ENCODE results near the gene TMEM200B. TPM values are rescaled to one million over a fixed set of nuclear protein-coding genes. Genes with fewer than 3 reads are reported as not detected.
"Not testable (repeated sequence)": the region's sequence is repeated elsewhere in the genome, so short reads cannot be mapped to it uniquely, and the experiment has no call there.

The TMEM200B gene
- total RNA-seq, 1 donor from 2014 or later, result 0.94 TPM

- no peak for DNase-seq
Measured at GRCh38 chr1:29133861-29134694, 10.4 kb upstream of the TMEM200B start.

- not testable (repeated sequence) for DNase-seq
Measured at GRCh38 chr1:29131056-29131455, 7.4 kb upstream of the TMEM200B start.

- DNase-seq, result no peak
Measured at GRCh38 chr1:29129916-29130315, 6.2 kb upstream of the TMEM200B start.

- no peak for DNase-seq
Measured at GRCh38 chr1:29128739-29129138, 5.0 kb upstream of the TMEM200B start.

- no peak for DNase-seq
Measured at GRCh38 chr1:29126198-29126597, 2.5 kb upstream of the TMEM200B start.

- no peak for DNase-seq
Measured at GRCh38 chr1:29125788-29126187, 2.1 kb upstream of the TMEM200B start.

GRCh38 chr1:29125237-29125641 is 1.5 kb upstream of the TMEM200B start:
- no peak for DNase-seq

- no peak for DNase-seq
Measured at GRCh38 chr1:29124366-29125236, 898 bp upstream of the TMEM200B start.

GRCh38 chr1:29123053-29123886 is 433 bp downstream of the TMEM200B start:
- DNase-seq, result no peak

GRCh38 chr1:29122682-29123052 is 1.0 kb downstream of the TMEM200B start:
- DNase-seq, result peak; percentile 47

- DNase-seq, result no peak
Measured at GRCh38 chr1:29121936-29122681, 1.6 kb downstream of the TMEM200B start.

GRCh38 chr1:29121516-29121935 is 2.2 kb downstream of the TMEM200B start:
- DNase-seq, result no peak

GRCh38 chr1:29120947-29121485 is 2.7 kb downstream of the TMEM200B start:
- DNase-seq, result no peak

- no peak for DNase-seq
Measured at GRCh38 chr1:29120367-29120766, 3.3 kb downstream of the TMEM200B start.

- no peak for DNase-seq
Measured at GRCh38 chr1:29119121-29119929, 4.4 kb downstream of the TMEM200B start.

GRCh38 chr1:29117381-29117780 is 6.3 kb downstream of the TMEM200B start:
- DNase-seq, result no peak

GRCh38 chr1:29114654-29115053 is 9.0 kb downstream of the TMEM200B start:
- no peak for DNase-seq

GRCh38 chr1:29113413-29114117 is 10.1 kb downstream of the TMEM200B start:
- no peak for DNase-seq

GRCh38 chr1:29112705-29113412 is 10.8 kb downstream of the TMEM200B start:
- DNase-seq, result no peak
